H1 (cell line): ENCODE measurements around the gene HLA-DPB1. TPM values are rescaled to one million over a fixed set of nuclear protein-coding genes. Genes with fewer than 3 reads are reported as not detected.

Source experiments
- CTCF ChIA-PET: fragments of 300-600 bp; sonication (Branson Sonifier 250); formaldehyde crosslinking; loops from one replicate; lab custom pipeline; 2021; ENCODE audit not compliant: partially characterized antibody; lab: Charles Lee
- POLR2A ChIA-PET: fragments of 300-600 bp; sonication (Branson Sonifier 250); formaldehyde crosslinking; loops from one replicate; lab custom pipeline; 2021; ENCODE audit warnings: inconsistent platforms; ENCODE audit not compliant: partially characterized antibody; lab: Charles Lee
- DNase-seq, 2 experiments: peaks; one replicate each; pipeline versions ENCODE4 v3.0.0 to v3.0.0-alpha.2; 2010 to 2022; ENCODE audit warnings: low spot score in 2 of 2, low read depth in 1 of 2, mixed read lengths in 1 of 2
- FAIRE-seq: peaks from 2 replicates; lab custom pipeline; 2011; peaks lifted over from hg19 to GRCh38; lab: Jason Lieb, UNC
- H2AFZ ChIP-seq: 2 replicates; pipeline ENCODE4 v1.8.1; 2012; ENCODE audit warnings: low read length, inconsistent platforms
- H2AK5ac ChIP-seq: 2 replicates; pipeline ENCODE4 v1.6.1; 2013; ENCODE audit warnings: low read depth, low read length
- H2BK120ac ChIP-seq: replicated peaks from 2 replicates; pipeline ENCODE3; 2013; ENCODE audit warnings: low read depth, low read length, inconsistent platforms
- H2BK12ac ChIP-seq: 2 replicates; pipeline ENCODE4 v1.6.1; 2013; ENCODE audit warnings: low read depth, low read length
- H2BK15ac ChIP-seq: 2 replicates; pipeline ENCODE4 v1.6.1; 2013; ENCODE audit warnings: low read length
- H2BK20ac ChIP-seq: 2 replicates; pipeline ENCODE4 v1.6.1; 2013; ENCODE audit warnings: low read length
- H2BK5ac ChIP-seq: 2 replicates; pipeline ENCODE4 v1.6.1; 2013; ENCODE audit warnings: low read depth, low read length
- H3K14ac ChIP-seq: 2 replicates; pipeline ENCODE4 v1.6.1; 2013; ENCODE audit warnings: inconsistent platforms; ENCODE audit not compliant: insufficient read length
- H3K18ac ChIP-seq: 2 replicates; pipeline ENCODE4 v1.6.1; 2013; ENCODE audit warnings: low read length; ENCODE audit errors: extremely low read depth
- H3K23ac ChIP-seq: 2 replicates; pipeline ENCODE4 v1.6.1; 2013; ENCODE audit warnings: inconsistent platforms; ENCODE audit not compliant: insufficient read length
- H3K23me2 ChIP-seq: 2 replicates; pipeline ENCODE4 v1.6.1; 2013; ENCODE audit warnings: low read depth, low read length
- H3K27ac ChIP-seq: 2 replicates; pipeline ENCODE4 v1.6.1; 2011; ENCODE audit warnings: low read depth, low read length, inconsistent platforms
- H3K27me3 ChIP-seq, 4 experiments: replicated peaks in 1 of 4; 1 replicate in 1 of 4; 2 replicates in 3 of 4; pipeline versions ENCODE4 v1.6.1 to v1.8.1; 2011 to 2013; ENCODE audit warnings: low read length in 3 of 4, mild to moderate bottlenecking in 3 of 4, inconsistent platforms in 2 of 4, mixed read lengths in 2 of 4, moderate library complexity in 1 of 4; ENCODE audit not compliant: control insufficient read depth in 3 of 4, insufficient read depth in 3 of 4; ENCODE audit errors: extremely low read depth in 1 of 4
- H3K36me3 ChIP-seq, 4 experiments: 2 replicates each; pipeline versions ENCODE4 v1.6.1 to v1.8.1; 2011 to 2013; ENCODE audit warnings: mild to moderate bottlenecking in 4 of 4, low read length in 3 of 4, moderate library complexity in 2 of 4, control low read depth in 1 of 4, inconsistent platforms in 1 of 4; ENCODE audit not compliant: insufficient read depth in 4 of 4, control insufficient read depth in 2 of 4
- H3K4ac ChIP-seq: replicated peaks from 2 replicates; pipeline ENCODE3; 2013; ENCODE audit warnings: low read length, low read depth, mixed read lengths, inconsistent platforms; ENCODE audit not compliant: insufficient read length
- H3K4me1 ChIP-seq, 4 experiments: replicated peaks in 1 of 4; 1 replicate in 1 of 4; 2 replicates in 3 of 4; pipeline versions ENCODE4 v1.6.1 to v1.8.1; 2011 to 2013; ENCODE audit warnings: low read length in 3 of 4, inconsistent platforms in 2 of 4, mixed read lengths in 1 of 4; ENCODE audit not compliant: insufficient read depth in 4 of 4, control insufficient read depth in 3 of 4
- H3K4me2 ChIP-seq, 2 experiments: 2 replicates each; pipeline versions ENCODE4 v1.6.1 to v1.8.1; 2011 to 2013; ENCODE audit warnings: low read depth in 2 of 2, low read length in 2 of 2, control low read depth in 1 of 2, inconsistent platforms in 1 of 2, mild to moderate bottlenecking in 1 of 2; ENCODE audit not compliant: insufficient read depth in 1 of 2
- H3K4me3 ChIP-seq, 4 experiments: fragments of 200-600, 300-600 bp in 1 of 4; sonication (generic), shearing (Covaris generic), sonication (Bioruptor Twin) in 1 of 4; 2 replicates each; pipeline versions ENCODE4 v1.5.1 to v1.8.1; 2011 to 2016; ENCODE audit warnings: low read length in 4 of 4, low read depth in 3 of 4, control low read depth in 2 of 4, inconsistent platforms in 2 of 4, mild to moderate bottlenecking in 2 of 4, mixed read lengths in 1 of 4, moderate library complexity in 1 of 4; ENCODE audit not compliant: insufficient read depth in 2 of 4; ENCODE audit errors: extremely low read depth in 1 of 4
- H3K56ac ChIP-seq: replicated peaks from 2 replicates; pipeline ENCODE3; 2013; ENCODE audit warnings: low read depth, mild to moderate bottlenecking, mixed read lengths, low read length, inconsistent platforms; ENCODE audit not compliant: insufficient read length
- H3K79me1 ChIP-seq: 2 replicates; pipeline ENCODE4 v1.6.1; 2013; ENCODE audit warnings: low read depth, low read length, control low read depth
- H3K79me2 ChIP-seq, 2 experiments: 2 replicates each; pipeline versions ENCODE4 v1.6.1 to v1.8.1; 2012 to 2013; ENCODE audit warnings: low read length in 2 of 2, mild to moderate bottlenecking in 2 of 2, inconsistent platforms in 1 of 2; ENCODE audit not compliant: insufficient read depth in 2 of 2, control insufficient read depth in 1 of 2
- H3K9ac ChIP-seq, 4 experiments: replicated peaks in 1 of 4; 1 replicate in 1 of 4; 2 replicates in 3 of 4; pipeline versions ENCODE4 v1.6.1 to v1.8.1; 2011 to 2013; ENCODE audit warnings: low read depth in 3 of 4, low read length in 3 of 4, control low read depth in 2 of 4, mild to moderate bottlenecking in 2 of 4, moderate library complexity in 2 of 4, inconsistent platforms in 1 of 4; ENCODE audit errors: extremely low read depth in 1 of 4
- H3K9me3 ChIP-seq, 2 experiments: 2 replicates each; pipeline versions ENCODE4 v1.6.1 to v1.8.1; 2012 to 2013; ENCODE audit warnings: mild to moderate bottlenecking in 2 of 2, moderate library complexity in 2 of 2, control low read depth in 1 of 2, inconsistent platforms in 1 of 2, low read depth in 1 of 2, low read length in 1 of 2, mixed read lengths in 1 of 2; ENCODE audit not compliant: insufficient read depth in 2 of 2
- H4K20me1 ChIP-seq, 2 experiments: replicated peaks in 1 of 2; 2 replicates each; pipeline versions ENCODE3 to v1.8.1; 2011 to 2013; ENCODE audit warnings: inconsistent platforms in 2 of 2, low read length in 2 of 2, mild to moderate bottlenecking in 1 of 2; ENCODE audit not compliant: insufficient read depth in 2 of 2, control insufficient read depth in 1 of 2
- H4K5ac ChIP-seq: 2 replicates; pipeline ENCODE4 v1.6.1; 2013; ENCODE audit warnings: low read length, low read depth, mixed read lengths, inconsistent platforms; ENCODE audit not compliant: insufficient read length
- H4K8ac ChIP-seq: 2 replicates; pipeline ENCODE4 v1.8.0; 2013; ENCODE audit warnings: mild to moderate bottlenecking, moderate library complexity, low read length, inconsistent platforms; ENCODE audit not compliant: insufficient read depth; ENCODE audit errors: extremely low read depth
- H4K91ac ChIP-seq: replicated peaks from 2 replicates; pipeline ENCODE3; 2013; ENCODE audit warnings: low read length, mixed read lengths, inconsistent platforms; ENCODE audit not compliant: insufficient read length
- ASH2L ChIP-seq: fragments of 200-600, 300-600 bp; sonication (generic); IDR thresholded peaks from one replicate; pipeline ENCODE4 v1.7.1; 2017; ENCODE audit warnings: low read length
- CEBPB ChIP-seq: IDR thresholded peaks from 2 replicates; pipeline ENCODE4 v1.6.1; 2012; ENCODE audit warnings: low read depth, low read length
- EGR1 ChIP-seq: IDR thresholded peaks from 2 replicates; pipeline ENCODE4 v1.6.1; 2011; ENCODE audit warnings: low read depth, low read length, borderline replicate concordance
- FOSL1 ChIP-seq: IDR thresholded peaks from 2 replicates; pipeline ENCODE4 v1.6.1; 2011; ENCODE audit warnings: mild to moderate bottlenecking, low read depth, low read length, moderate library complexity; ENCODE audit not compliant: insufficient read depth
- HDAC6 ChIP-seq: IDR thresholded peaks from one replicate; pipeline ENCODE4 v1.7.1; 2012; ENCODE audit warnings: low read depth, mild to moderate bottlenecking, inconsistent platforms, low read length, moderate library complexity
- WGBS, 2 experiments: shearing (Covaris generic) in 1 of 2; methylation state at CpG; one replicate each; pipeline versions ENCODE4 v1.1.6 to v1.1.7; 2013 to 2015; ENCODE audit warnings: low lambda C conversion rate in 2 of 2, mixed read lengths in 2 of 2, inconsistent platforms in 1 of 2, low coverage in 1 of 2, missing lambda C conversion rate in 1 of 2; ENCODE audit not compliant: insufficient replicate concordance in 2 of 2, insufficient coverage in 1 of 2, insufficient read length in 1 of 2; ENCODE audit errors: extremely low coverage in 1 of 2, missing lambda C conversion rate in 1 of 2; 5-methylcytosine and 5-hydroxymethylcytosine counted together
- polyA plus RNA-seq, 7 experiments: library from polyadenylated mRNA; depleted of rRNA in 3 of 7; stranded (reverse) in 5 of 7; unstranded in 2 of 7; fragments of >200 nt in 5 of 7; fragments of 200-250 nt in 2 of 7; gene quantifications; 1 replicate in 5 of 7; 2 replicates in 1 of 7; 4 replicates in 1 of 7; pipeline versions ENCODE4 v1.2.1 to v1.2.3, GENCODE V29; 2011 to 2013; ENCODE audit warnings: missing spikeins in 2 of 7, mixed read lengths in 2 of 7
- total RNA-seq: library from RNA; stranded (reverse); fragmentation: NEBNext Ultra II Directional; extraction: Animal tissue kit (Norgen Biotek cat#: 25700); gene quantifications from 2 replicates; pipeline ENCODE4 v1.2.1, GENCODE V29; 2021
- TF ChIP-seq, protein P1 (sequence below): IDR thresholded peaks from 2 replicates; pipeline ENCODE4 v1.6.1; 2012; ENCODE audit warnings: low read length, inconsistent platforms

Gene HLA-DPB1
- total and polyA plus RNA-seq, 2 of the 8 experiments (the other 6 are each of a cell fraction or from before 2014, with no cell fraction given) = 32.3 to 58.8 TPM

DNA sequence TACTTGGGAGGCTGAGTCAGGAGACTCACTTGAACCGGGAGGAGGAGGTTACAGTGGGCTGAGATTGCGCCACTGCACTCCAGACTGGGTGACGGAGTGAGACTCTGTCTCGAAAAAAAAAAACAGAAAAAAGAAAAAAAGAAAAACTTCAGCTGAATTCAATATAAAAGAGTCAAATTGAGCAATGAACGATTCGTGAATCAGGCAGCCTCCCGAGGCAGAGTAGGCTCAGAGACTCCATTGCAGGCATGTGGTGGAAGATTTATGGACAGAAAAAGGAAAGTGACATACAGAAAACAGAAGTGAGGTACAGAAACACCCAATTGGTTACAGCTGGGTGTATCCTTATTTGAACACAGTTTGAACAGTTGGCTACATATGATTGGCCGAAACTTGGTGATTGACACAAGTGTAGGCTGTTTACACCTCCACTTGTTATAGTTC, 56.3 kb downstream of the HLA-DPB1 start:
- Histone ChIP-seq H3K27ac (no peak overlapping the region), H4K91ac (no peak overlapping the region), H2BK5ac (no peak overlapping the region), H2AFZ (no peak overlapping the region), H3K27me3 (no peaks in the 10 kb centered on the region), H3K36me3 (peaks cover 8 to 36% (median 30%) of the 10 kb centered on the region in 4 experiments; a peak in 7 of 8 replicates), H4K5ac (no peak overlapping the region), H3K18ac (no peak overlapping the region), H4K20me1 (peaks cover 4 to 5% of the 10 kb centered on the region in 2 experiments), H3K23ac (no peak overlapping the region), H3K23me2 (no peaks in the 10 kb centered on the region), H3K9ac (no peak overlapping the region), H3K4me2 (no peak overlapping the region), H3K9me3 (no peaks in the 10 kb centered on the region), H2AK5ac (no peak overlapping the region), H2BK12ac (no peak overlapping the region), H3K4me3 (no peak overlapping the region), H3K79me1 (peaks cover 2% of the 10 kb centered on the region; the same call in 1 of the 2 replicates), H3K14ac (no peak overlapping the region), H3K4me1 (no peaks in the 10 kb centered on the region), H2BK120ac (no peak overlapping the region), H3K79me2 (peaks cover 0 to 1% of the 10 kb centered on the region in 2 experiments; a peak in 1 of 4 replicates), H3K4ac (no peak overlapping the region)
- ChIA-PET POLR2A (interaction anchor here (1.5 to 5.7 kb wide), 2 partner anchors 11 to 13 kb away, joined by 4 to 39 read pairs; no protein-coding TSS in a partner anchor), CTCF (interaction anchor here (0.6 kb wide), 1 partner anchor 117 kb away, joined by 3 read pairs; no protein-coding TSS in a partner anchor)
- no peak for DNase-seq
- 74% methylated on average over 6 of the region's 8 CpGs; no CpG with 5 or more reads in 1 of the 2 experiments for WGBS, 2 experiments
- FAIRE-seq = no peak
- TF ChIP-seq ASH2L (no peak), FOSL1 (no peak), EGR1 (no peak), CEBPB (no peak), HDAC6 (no peak)
- TF ChIP-seq, protein P1, sequence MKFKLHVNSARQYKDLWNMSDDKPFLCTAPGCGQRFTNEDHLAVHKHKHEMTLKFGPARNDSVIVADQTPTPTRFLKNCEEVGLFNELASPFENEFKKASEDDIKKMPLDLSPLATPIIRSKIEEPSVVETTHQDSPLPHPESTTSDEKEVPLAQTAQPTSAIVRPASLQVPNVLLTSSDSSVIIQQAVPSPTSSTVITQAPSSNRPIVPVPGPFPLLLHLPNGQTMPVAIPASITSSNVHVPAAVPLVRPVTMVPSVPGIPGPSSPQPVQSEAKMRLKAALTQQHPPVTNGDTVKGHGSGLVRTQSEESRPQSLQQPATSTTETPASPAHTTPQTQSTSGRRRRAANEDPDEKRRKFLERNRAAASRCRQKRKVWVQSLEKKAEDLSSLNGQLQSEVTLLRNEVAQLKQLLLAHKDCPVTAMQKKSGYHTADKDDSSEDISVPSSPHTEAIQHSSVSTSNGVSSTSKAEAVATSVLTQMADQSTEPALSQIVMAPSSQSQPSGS = no peak
- TF ChIP-seq, all 59 proteins: peak for 0
- Histone ChIP-seq H4K8ac (no peak overlapping the region), H2BK20ac (no peak overlapping the region), H2BK15ac (no peak overlapping the region), H3K56ac (no peak overlapping the region)
